Astrocyte (in vitro differentiated cells and primary cell): ENCODE measurements around the gene METAP1D.

Source experiments
- CTCF ChIP-seq: IDR thresholded peaks from 2 replicates; pipeline ENCODE4 v1.5.1; 2011; ENCODE audit warnings: low read depth, mild to moderate bottlenecking, inconsistent platforms, low read length, moderate library complexity; ENCODE audit not compliant: insufficient read depth
- EZH2 ChIP-seq: IDR thresholded peaks from 2 replicates; pipeline ENCODE4 v1.6.1; 2012; ENCODE audit warnings: mild to moderate bottlenecking, low read length, inconsistent platforms; ENCODE audit not compliant: insufficient read depth

DNA sequence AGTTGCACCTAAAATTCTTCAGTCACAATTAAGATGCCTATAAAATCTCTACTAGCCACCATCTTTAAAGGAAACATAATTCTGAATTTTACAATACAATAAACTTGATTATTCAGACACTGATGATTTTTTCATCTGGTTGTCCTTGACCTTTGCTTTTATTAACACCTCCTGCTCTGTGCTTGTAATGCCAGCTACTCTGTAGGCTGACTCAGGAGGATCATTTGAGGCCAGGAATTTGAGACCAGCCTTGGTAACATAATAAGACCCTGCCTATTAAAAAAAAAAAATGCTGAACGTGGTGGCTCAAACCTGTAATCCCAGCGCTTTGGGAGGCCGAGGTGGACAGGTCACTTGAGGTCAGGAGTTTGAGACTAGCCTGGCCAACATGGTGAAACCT lies 39.2 kb upstream of the METAP1D start:
- TF ChIP-seq EZH2: no peak
- no peak for TF ChIP-seq CTCF
